AG04449 (cell line): Measurements from ENCODE around the gene SPEM1.

Source experiments
- CTCF ChIA-PET: fragments of 350-600 bp; formaldehyde crosslinking; extraction: SDS; loops from one replicate; lab custom pipeline; 2021; ENCODE audit warnings: antibody characterized with exemption; lab: Yijun Ruan, JAX
- POLR2A ChIA-PET: fragments of 400-600, 350-600 bp; formaldehyde crosslinking; extraction: SDS; loops from one replicate; lab custom pipeline; 2020; ENCODE audit warnings: antibody characterized with exemption, inconsistent platforms; lab: Yijun Ruan, JAX
- DNase-seq: peaks from one replicate; pipeline ENCODE4 v3.0.0-alpha.2; 2010; ENCODE audit warnings: low read depth, low spot score
- H3K4me3 ChIP-seq: 2 replicates; pipeline ENCODE4 v1.5.1; 2011; ENCODE audit warnings: low read depth, mild to moderate bottlenecking, control low read depth, low read length
- CTCF ChIP-seq: IDR thresholded peaks from one replicate; pipeline ENCODE4 v1.5.1; 2011; ENCODE audit warnings: mild to moderate bottlenecking, moderate library complexity, low read length, control low read depth, inconsistent platforms; ENCODE audit not compliant: insufficient read depth; ENCODE audit errors: missing control alignments

SPEM1 gene

GRCh38 chr17:7441266-7441665, 21.1 kb downstream of the SPEM1 start:
- DNase-seq = no peak
- ChIA-PET CTCF (interaction anchor here (0.9 to 3.1 kb wide), 7 partner anchors 13 to 247 kb away, joined by 3 to 16 read pairs (median 3); partner anchors contain the start of genes TMEM95, TP53 and WRAP53), POLR2A (interaction anchor here (0.6 to 2.1 kb wide), 4 partner anchors 37 to 75 kb away, joined by 3 to 6 read pairs (median 4); partner anchors contain the start of genes TMEM256 and ZBTB4)
- H3K4me3 ChIP-seq = no peak overlapping the region
- no peak for TF ChIP-seq CTCF

GRCh38 chr17:7442142-7442541, 22.0 kb downstream of the SPEM1 start:
- no peak for DNase-seq
- POLR2A ChIA-PET = interaction anchor here (0.7 kb wide), 1 partner anchor 38 kb away, joined by 3 read pairs; the partner anchor contains the start of gene TMEM256
- TF ChIP-seq CTCF = no peak
- CTCF ChIA-PET = interaction anchor here (1.1 to 3.1 kb wide), 4 partner anchors 12 to 86 kb away, joined by 3 to 16 read pairs (median 4); partner anchors contain the start of gene TMEM95
- H3K4me3 ChIP-seq = no peak overlapping the region

- H3K4me3 ChIP-seq = no peak overlapping the region
- CTCF ChIA-PET = interaction anchor here (0.9 to 8.8 kb wide), 6 partner anchors 7 to 171 kb away, joined by 3 to 62 read pairs (median 3); partner anchors contain the start of genes FXR2, SENP3 and TMEM102
- POLR2A ChIA-PET = interaction anchor here (0.7 to 1.2 kb wide), 3 partner anchors 11 to 49 kb away, joined by 3 to 10 read pairs (median 4); partner anchors contain the start of genes PLSCR3 and POLR2A
- no peak for DNase-seq
- TF ChIP-seq CTCF = no peak
Measured at GRCh38 chr17:7443499-7444485, 23.7 kb downstream of the SPEM1 start.

- TF ChIP-seq CTCF = no peak
- CTCF ChIA-PET = interaction anchor here (1.0 to 8.8 kb wide), 7 partner anchors 9 to 170 kb away, joined by 3 to 62 read pairs (median 5); partner anchors contain the start of genes FXR2, SENP3, TMEM102 and TMEM95
- POLR2A ChIA-PET = interaction anchor here (0.7 to 1.4 kb wide), 4 partner anchors 10 to 51 kb away, joined by 3 to 10 read pairs (median 4); partner anchors contain the start of genes PLSCR3 and POLR2A
- no peak for DNase-seq
- H3K4me3 ChIP-seq = peak within 1 kb of the TSS; percentile 36
Measured at GRCh38 chr17:7444682-7445618, 24.8 kb downstream of the SPEM1 start, which contains the start of gene CHRNB1. Gene CHRNB1, plus strand, starts transcription at chr17:7445061. Its CDS starts 67 bp downstream, at chr17:7445128.

- no peak for DNase-seq
- ChIA-PET POLR2A (interaction anchor here (1.4 kb wide), 1 partner anchor 39 kb away, joined by 4 read pairs; the partner anchor contains the start of gene POLR2A), CTCF (interaction anchor here (1.0 to 8.8 kb wide), 4 partner anchors 9 to 115 kb away, joined by 3 to 62 read pairs (median 7); partner anchors contain the start of genes TMEM102 and TMEM95)
- no peak for TF ChIP-seq CTCF
- H3K4me3 ChIP-seq = peak overlapping the region; percentile 36
Measured at GRCh38 chr17:7445619-7445968, 25.5 kb downstream of the SPEM1 start.
